Measurements from ENCODE around the gene OR52B6. TPM values are rescaled to one million over a fixed set of nuclear protein-coding genes. Genes with fewer than 3 reads are reported as not detected.

OR52B6 gene
- polyA plus RNA-seq, 1 donor from 2014 or later: not detected

GRCh38 chr11:5547982-5548381, 32.7 kb upstream of the OR52B6 start:
- Histone ChIP-seq H3K9me3 (ENCODE audit: low read length) (no peaks in the 10 kb centered on the region), H3K9me2 (ENCODE audit: insufficient read depth, low read length) (no peaks in the 10 kb centered on the region), H3K36me3 (ENCODE audit: insufficient read depth, low read length) (no peaks in the 10 kb centered on the region), H3F3A (ENCODE audit: insufficient read depth, low read length, poor library complexity, severe bottlenecking) (no peaks in the 10 kb centered on the region), H3K27me3 (ENCODE audit: insufficient read depth, low read depth, low read length) (no peaks in the 10 kb centered on the region), H3K27ac (ENCODE audit: low read length) (no peak overlapping the region), H3K4me2 (ENCODE audit: low read length) (no peak overlapping the region), H4K20me1 (ENCODE audit: insufficient read depth) (no peaks in the 10 kb centered on the region), H3K79me2 (replicated peaks; ENCODE audit: insufficient read depth, low read length) (no peaks in the 10 kb centered on the region), H3K9ac (ENCODE audit: low read length) (no peak overlapping the region), H2AFZ (ENCODE audit: low read depth, low read length) (no peak overlapping the region), H3K4me3 (ENCODE audit: low read length) (no peak overlapping the region)
- TF ChIP-seq MXI1 (conservative IDR thresholded peaks at IDR 0.05; ENCODE audit: poor library complexity, severe bottlenecking): no peak
- TF ChIP-seq EZH2 (IDR thresholded peaks at IDR 0.05; ENCODE audit: borderline replicate concordance, insufficient read depth, low read length, poor library complexity, severe bottlenecking): no peak
- TF ChIP-seq CTCF (IDR thresholded peaks at IDR 0.05; ENCODE audit: poor library complexity, severe bottlenecking): no peak
- TF ChIP-seq SMC3 (conservative IDR thresholded peaks at IDR 0.05; ENCODE audit: poor library complexity): no peak
- no peak for TF ChIP-seq TAF1 (IDR thresholded peaks at IDR 0.05; ENCODE audit: low read depth)
- no peak for TF ChIP-seq REST (IDR thresholded peaks at IDR 0.05; ENCODE audit: borderline replicate concordance)
- TF ChIP-seq EP300 (conservative IDR thresholded peaks at IDR 0.05; ENCODE audit: poor library complexity, severe bottlenecking): no peak
- TF ChIP-seq RAD21 (conservative IDR thresholded peaks at IDR 0.05): no peak
- TF ChIP-seq POLR2AphosphoS5 (IDR thresholded peaks at IDR 0.05): no peak

- H3K4me2 ChIP-seq (ENCODE audit: low read length): no peak within 1 kb of the TSS
- H3K9ac ChIP-seq (ENCODE audit: low read length): no peak within 1 kb of the TSS
- H4K20me1 ChIP-seq (ENCODE audit: insufficient read depth): no peaks in the 10 kb centered on the region
- no peaks in the 10 kb centered on the region for H3F3A ChIP-seq (ENCODE audit: insufficient read depth, low read length, poor library complexity, severe bottlenecking)
- no peaks in the 10 kb centered on the region for H3K36me3 ChIP-seq (ENCODE audit: insufficient read depth, low read length)
- no peaks in the 10 kb centered on the region for H3K79me2 ChIP-seq (replicated peaks; ENCODE audit: insufficient read depth, low read length)
- no peaks in the 10 kb centered on the region for H3K9me3 ChIP-seq (ENCODE audit: low read length)
- no peak within 1 kb of the TSS for H3K4me3 ChIP-seq (ENCODE audit: low read length)
- TF ChIP-seq REST (IDR thresholded peaks at IDR 0.05; ENCODE audit: borderline replicate concordance) (no peak), RAD21 (conservative IDR thresholded peaks at IDR 0.05) (no peak), SMC3 (conservative IDR thresholded peaks at IDR 0.05; ENCODE audit: poor library complexity) (no peak), POLR2AphosphoS5 (IDR thresholded peaks at IDR 0.05) (no peak), EZH2 (IDR thresholded peaks at IDR 0.05; ENCODE audit: borderline replicate concordance, insufficient read depth, low read length, poor library complexity, severe bottlenecking) (no peak), MXI1 (conservative IDR thresholded peaks at IDR 0.05; ENCODE audit: poor library complexity, severe bottlenecking) (no peak), TAF1 (IDR thresholded peaks at IDR 0.05; ENCODE audit: low read depth) (no peak), EP300 (conservative IDR thresholded peaks at IDR 0.05; ENCODE audit: poor library complexity, severe bottlenecking) (no peak), CTCF (IDR thresholded peaks at IDR 0.05; ENCODE audit: poor library complexity, severe bottlenecking) (no peak)
- no peaks in the 10 kb centered on the region for H3K27me3 ChIP-seq (ENCODE audit: insufficient read depth, low read depth, low read length)
- no peak within 1 kb of the TSS for H2AFZ ChIP-seq (ENCODE audit: low read depth, low read length)
- no peaks in the 10 kb centered on the region for H3K9me2 ChIP-seq (ENCODE audit: insufficient read depth, low read length)
- no peak within 1 kb of the TSS for H3K27ac ChIP-seq (ENCODE audit: low read length)
These were observed 32.2 kb upstream of the OR52B6 start, which contains the start of gene OR52H1 for GRCh38 chr11:5548440-5548839. OR52H1 (minus strand) TSS chr11:5548540; CDS start chr11:5545505, 3,035 bp downstream.
